ENCODE results near the gene COPRS.

Gene COPRS

GRCh38 chr17:31877911-31878702 lies 19.1 kb upstream of the COPRS start:
- Histone ChIP-seq H3K27ac (ENCODE audit: low read depth, low read length, severe bottlenecking) (no peak overlapping the region), H3K4me1 (ENCODE audit: control insufficient read depth, insufficient read depth, low read length, poor library complexity, severe bottlenecking) (no peaks in the 10 kb centered on the region), H3K9me3 (ENCODE audit: control insufficient read depth, low read length) (no peaks in the 10 kb centered on the region), H3K36me3 (ENCODE audit: control insufficient read depth, insufficient read depth, low read length) (peaks cover 87% of the 10 kb centered on the region), H3K4me3 (ENCODE audit: extremely low read depth, insufficient read depth, low read length, poor library complexity, severe bottlenecking) (no peak overlapping the region)
- 95% methylated on average over 5 of the region's 9 CpGs for WGBS, 2 experiments (ENCODE audit: insufficient coverage in 2 of 2)

DNA sequence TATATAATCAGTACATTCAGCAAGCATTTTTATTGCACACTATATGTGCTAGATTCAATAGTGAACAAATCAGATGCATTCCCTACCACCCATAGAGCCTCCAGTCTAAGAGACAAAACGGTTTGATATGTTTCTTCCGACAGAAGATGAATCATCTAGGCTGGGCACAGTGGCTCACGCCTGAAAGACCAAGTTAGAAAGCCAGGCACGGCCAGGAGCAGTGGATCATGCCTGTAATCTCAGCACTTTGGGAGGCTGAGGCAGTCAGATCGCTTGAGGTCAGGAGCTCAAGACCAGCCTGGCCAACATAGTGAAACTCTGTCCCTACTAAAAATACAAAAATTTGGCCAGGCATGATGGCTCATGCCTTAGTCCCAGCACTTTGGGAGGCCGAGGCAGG lies 18.3 kb upstream of the COPRS start:
- H3K36me3 ChIP-seq (ENCODE audit: control insufficient read depth, insufficient read depth, low read length): peaks cover 89% of the 10 kb centered on the region

GRCh38 chr17:31875081-31875480 lies 16.0 kb upstream of the COPRS start:
- Histone ChIP-seq H3K4me3 (ENCODE audit: extremely low read depth, insufficient read depth, low read length, poor library complexity, severe bottlenecking) (no peak overlapping the region), H3K4me1 (ENCODE audit: control insufficient read depth, insufficient read depth, low read length, poor library complexity, severe bottlenecking) (no peaks in the 10 kb centered on the region), H3K36me3 (ENCODE audit: control insufficient read depth, insufficient read depth, low read length) (peaks cover 94% of the 10 kb centered on the region), H3K27ac (ENCODE audit: low read depth, low read length, severe bottlenecking) (no peak overlapping the region), H3K9me3 (ENCODE audit: control insufficient read depth, low read length) (no peaks in the 10 kb centered on the region)
- WGBS, 2 experiments (ENCODE audit: insufficient coverage in 2 of 2): 92% methylated on average over 1 of the region's 2 CpGs; no CpG with 5 or more reads in 1 of the 2 experiments

More for the DNA sequence above, 18.3 kb upstream of the COPRS start:
- 91 to 98% methylated on average over 6 of the region's 6 CpGs for WGBS, 2 experiments (ENCODE audit: insufficient coverage in 2 of 2)
- Histone ChIP-seq H3K4me3 (ENCODE audit: extremely low read depth, insufficient read depth, low read length, poor library complexity, severe bottlenecking) (no peak overlapping the region), H3K27ac (ENCODE audit: low read depth, low read length, severe bottlenecking) (no peak overlapping the region), H3K4me1 (ENCODE audit: control insufficient read depth, insufficient read depth, low read length, poor library complexity, severe bottlenecking) (no peaks in the 10 kb centered on the region), H3K9me3 (ENCODE audit: control insufficient read depth, low read length) (no peaks in the 10 kb centered on the region)

- Histone ChIP-seq H3K4me1 (ENCODE audit: control insufficient read depth, insufficient read depth, low read length, poor library complexity, severe bottlenecking) (no peaks in the 10 kb centered on the region), H3K9me3 (ENCODE audit: control insufficient read depth, low read length) (no peaks in the 10 kb centered on the region), H3K27ac (ENCODE audit: low read depth, low read length, severe bottlenecking) (no peak overlapping the region), H3K36me3 (ENCODE audit: control insufficient read depth, insufficient read depth, low read length) (peaks cover 92% of the 10 kb centered on the region), H3K4me3 (ENCODE audit: extremely low read depth, insufficient read depth, low read length, poor library complexity, severe bottlenecking) (no peak overlapping the region)
- 100% methylated on average over 1 of the region's 5 CpGs for WGBS, 2 experiments (ENCODE audit: insufficient coverage in 2 of 2)
These were observed 10.9 kb upstream of the COPRS start for GRCh38 chr17:31869797-31870568.

GRCh38 chr17:31869031-31869430 lies 10.0 kb upstream of the COPRS start:
- WGBS, 2 experiments (ENCODE audit: insufficient coverage in 2 of 2): 87 to 100% methylated on average over 2 of the region's 2 CpGs
- H3K4me1 ChIP-seq (ENCODE audit: control insufficient read depth, insufficient read depth, low read length, poor library complexity, severe bottlenecking): no peaks in the 10 kb centered on the region
- H3K4me3 ChIP-seq (ENCODE audit: extremely low read depth, insufficient read depth, low read length, poor library complexity, severe bottlenecking): no peak overlapping the region
- no peak overlapping the region for H3K27ac ChIP-seq (ENCODE audit: low read depth, low read length, severe bottlenecking)
- peaks cover 93% of the 10 kb centered on the region for H3K36me3 ChIP-seq (ENCODE audit: control insufficient read depth, insufficient read depth, low read length)
- H3K9me3 ChIP-seq (ENCODE audit: control insufficient read depth, low read length): no peaks in the 10 kb centered on the region

GRCh38 chr17:31859487-31860008 lies 504 bp upstream of the COPRS start:
- peaks cover 51% of the 10 kb centered on the region for H3K36me3 ChIP-seq (ENCODE audit: control insufficient read depth, insufficient read depth, low read length)
- no peaks in the 10 kb centered on the region for H3K9me3 ChIP-seq (ENCODE audit: control insufficient read depth, low read length)
- peak overlapping the region; percentile 55 for H3K4me3 ChIP-seq (ENCODE audit: extremely low read depth, insufficient read depth, low read length, poor library complexity, severe bottlenecking)
- 22 to 27% methylated on average over 15 to 16 of the region's 16 CpGs for WGBS, 2 experiments (ENCODE audit: insufficient coverage in 2 of 2)
- peaks cover 15% of the 10 kb centered on the region for H3K4me1 ChIP-seq (ENCODE audit: control insufficient read depth, insufficient read depth, low read length, poor library complexity, severe bottlenecking)
- H3K27ac ChIP-seq (ENCODE audit: low read depth, low read length, severe bottlenecking): no peak overlapping the region

- peak overlapping the region; percentile 55 for H3K4me3 ChIP-seq (ENCODE audit: extremely low read depth, insufficient read depth, low read length, poor library complexity, severe bottlenecking)
- 47 to 52% methylated on average over 12 to 13 of the region's 13 CpGs for WGBS, 2 experiments (ENCODE audit: insufficient coverage in 2 of 2)
- no peaks in the 10 kb centered on the region for H3K9me3 ChIP-seq (ENCODE audit: control insufficient read depth, low read length)
- H3K4me1 ChIP-seq (ENCODE audit: control insufficient read depth, insufficient read depth, low read length, poor library complexity, severe bottlenecking): peaks cover 15% of the 10 kb centered on the region
- H3K36me3 ChIP-seq (ENCODE audit: control insufficient read depth, insufficient read depth, low read length): peaks cover 46% of the 10 kb centered on the region
- H3K27ac ChIP-seq (ENCODE audit: low read depth, low read length, severe bottlenecking): peak overlapping the region; percentile 59
These were observed 963 bp downstream of the COPRS start for GRCh38 chr17:31857920-31858641.

- Histone ChIP-seq H3K4me3 (ENCODE audit: extremely low read depth, insufficient read depth, low read length, poor library complexity, severe bottlenecking) (no peak overlapping the region), H3K9me3 (ENCODE audit: control insufficient read depth, low read length) (no peaks in the 10 kb centered on the region), H3K36me3 (ENCODE audit: control insufficient read depth, insufficient read depth, low read length) (peaks cover 45% of the 10 kb centered on the region), H3K4me1 (ENCODE audit: control insufficient read depth, insufficient read depth, low read length, poor library complexity, severe bottlenecking) (peaks cover 15% of the 10 kb centered on the region), H3K27ac (ENCODE audit: low read depth, low read length, severe bottlenecking) (no peak overlapping the region)
- 94 to 97% methylated on average over 2 to 4 of the region's 4 CpGs for WGBS, 2 experiments (ENCODE audit: insufficient coverage in 2 of 2)
These were observed 2.3 kb downstream of the COPRS start for GRCh38 chr17:31856750-31857149.

GRCh38 chr17:31854672-31855071 lies 4.4 kb downstream of the COPRS start:
- Histone ChIP-seq H3K4me3 (ENCODE audit: extremely low read depth, insufficient read depth, low read length, poor library complexity, severe bottlenecking) (no peak overlapping the region), H3K4me1 (ENCODE audit: control insufficient read depth, insufficient read depth, low read length, poor library complexity, severe bottlenecking) (peaks cover 15% of the 10 kb centered on the region), H3K27ac (ENCODE audit: low read depth, low read length, severe bottlenecking) (no peak overlapping the region), H3K36me3 (ENCODE audit: control insufficient read depth, insufficient read depth, low read length) (peaks cover 44% of the 10 kb centered on the region), H3K9me3 (ENCODE audit: control insufficient read depth, low read length) (no peaks in the 10 kb centered on the region)
- WGBS, 2 experiments (ENCODE audit: insufficient coverage in 2 of 2): 100% methylated on average over 1 of the region's 2 CpGs

GRCh38 chr17:31853911-31854470 lies 5.1 kb downstream of the COPRS start:
- 97 to 99% methylated on average over 5 of the region's 7 CpGs for WGBS, 2 experiments (ENCODE audit: insufficient coverage in 2 of 2)

More at GRCh38 chr17:31853911-31854470, 5.1 kb downstream of the COPRS start:
- H3K4me3 ChIP-seq (ENCODE audit: extremely low read depth, insufficient read depth, low read length, poor library complexity, severe bottlenecking): no peak overlapping the region
- no peaks in the 10 kb centered on the region for H3K9me3 ChIP-seq (ENCODE audit: control insufficient read depth, low read length)
- H3K27ac ChIP-seq (ENCODE audit: low read depth, low read length, severe bottlenecking): no peak overlapping the region
- H3K36me3 ChIP-seq (ENCODE audit: control insufficient read depth, insufficient read depth, low read length): peaks cover 44% of the 10 kb centered on the region
- peaks cover 15% of the 10 kb centered on the region for H3K4me1 ChIP-seq (ENCODE audit: control insufficient read depth, insufficient read depth, low read length, poor library complexity, severe bottlenecking)
